Liver (tissue), 2 donors: Measurements from ENCODE around the gene SYNPO2.

ENCODE experiments used
- EGR1 ChIP-seq, 2 donors: IDR thresholded peaks; 2 replicates each; pipeline ENCODE4 v1.6.1; 2016 to 2018; ENCODE audit warnings: antibody characterized with exemption in 2 of 2, low read depth in 2 of 2
- FOXA1 ChIP-seq: IDR thresholded peaks from 2 replicates; pipeline ENCODE4 v1.6.1; 2016; ENCODE audit warnings: antibody characterized with exemption
- YY1 ChIP-seq: IDR thresholded peaks from 2 replicates; pipeline ENCODE4 v1.6.1; 2016; ENCODE audit warnings: antibody characterized with exemption, mild to moderate bottlenecking
- donor health status: healthy.

DNA sequence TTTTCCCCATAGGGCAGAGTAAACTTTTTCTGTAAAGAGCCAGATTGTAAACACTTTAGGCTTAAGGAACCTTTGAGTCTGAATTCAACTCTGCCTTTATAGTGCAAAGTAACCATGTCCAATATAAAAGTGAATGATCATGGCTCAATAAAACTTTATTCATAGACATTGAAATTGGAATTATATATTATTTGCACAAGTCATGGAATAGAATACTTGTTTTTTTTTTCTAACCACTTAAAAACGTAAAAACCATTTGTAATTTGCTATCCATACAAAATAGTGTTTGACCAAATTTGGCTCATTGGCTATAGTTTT is 192.8 kb downstream of the SYNPO2 start:
- TF ChIP-seq EGR1 (IDR thresholded peaks at IDR 0.05; ENCODE audit: low read depth in 2 of 2) (no peak), FOXA1 (no peak), YY1 (no peak)
